Endothelial cell (in vitro differentiated cells): ENCODE measurements around the gene TUBG2. TPM values are rescaled to one million over a fixed set of nuclear protein-coding genes. Genes with fewer than 3 reads are reported as not detected.
"Not testable (repeated sequence)": the region's sequence is repeated elsewhere in the genome, so short reads cannot be mapped to it uniquely, and the experiment has no call there.

ENCODE experiments used
- DNase-seq: peaks from one replicate; pipeline ENCODE4 v3.0.0; 2021; ENCODE audit warnings: low spot score
- H3K27ac Mint-ChIP-seq: one replicate; pipeline ENCODE4 v1.8.0; 2021; ENCODE audit warnings: mixed read lengths, inconsistent platforms; ENCODE audit not compliant: unreplicated experiment
- H3K27me3 Mint-ChIP-seq: one replicate; pipeline ENCODE4 v1.8.0; 2021; ENCODE audit warnings: mild to moderate bottlenecking, moderate library complexity, mixed read lengths, inconsistent platforms; ENCODE audit not compliant: unreplicated experiment
- H3K36me3 Mint-ChIP-seq: one replicate; pipeline ENCODE4 v1.8.0; 2021; ENCODE audit warnings: mild to moderate bottlenecking, low read depth, mixed read lengths, inconsistent platforms; ENCODE audit not compliant: unreplicated experiment
- H3K4me1 Mint-ChIP-seq: one replicate; pipeline ENCODE4 v1.8.0; 2021; ENCODE audit warnings: mild to moderate bottlenecking, mixed read lengths, inconsistent platforms; ENCODE audit not compliant: unreplicated experiment
- H3K4me3 Mint-ChIP-seq: one replicate; pipeline ENCODE4 v1.8.0; 2021; ENCODE audit warnings: mild to moderate bottlenecking, mixed read lengths, inconsistent platforms; ENCODE audit not compliant: unreplicated experiment
- H3K9me3 Mint-ChIP-seq: one replicate; pipeline ENCODE4 v1.8.0; 2021; ENCODE audit warnings: mixed read lengths, inconsistent platforms; ENCODE audit not compliant: unreplicated experiment
- total RNA-seq: library from RNA; stranded (reverse); fragmentation: NEBNext Ultra II Directional; extraction: Animal tissue kit (Norgen Biotek cat#: 25700); gene quantifications from one replicate; pipeline ENCODE4 v1.2.1, GENCODE V29; 2021; ENCODE audit not compliant: unreplicated experiment
- TF ChIP-seq, protein P1 (sequence below): fragments of 200-600 bp; sonication (generic); IDR thresholded peaks from one replicate; pipeline ENCODE4 v1.5.0; 2021; ENCODE audit warnings: antibody characterized with exemption; ENCODE audit not compliant: unreplicated experiment

Gene TUBG2
- total RNA-seq, 1 donor from 2014 or later, result 19.7 TPM

DNA sequence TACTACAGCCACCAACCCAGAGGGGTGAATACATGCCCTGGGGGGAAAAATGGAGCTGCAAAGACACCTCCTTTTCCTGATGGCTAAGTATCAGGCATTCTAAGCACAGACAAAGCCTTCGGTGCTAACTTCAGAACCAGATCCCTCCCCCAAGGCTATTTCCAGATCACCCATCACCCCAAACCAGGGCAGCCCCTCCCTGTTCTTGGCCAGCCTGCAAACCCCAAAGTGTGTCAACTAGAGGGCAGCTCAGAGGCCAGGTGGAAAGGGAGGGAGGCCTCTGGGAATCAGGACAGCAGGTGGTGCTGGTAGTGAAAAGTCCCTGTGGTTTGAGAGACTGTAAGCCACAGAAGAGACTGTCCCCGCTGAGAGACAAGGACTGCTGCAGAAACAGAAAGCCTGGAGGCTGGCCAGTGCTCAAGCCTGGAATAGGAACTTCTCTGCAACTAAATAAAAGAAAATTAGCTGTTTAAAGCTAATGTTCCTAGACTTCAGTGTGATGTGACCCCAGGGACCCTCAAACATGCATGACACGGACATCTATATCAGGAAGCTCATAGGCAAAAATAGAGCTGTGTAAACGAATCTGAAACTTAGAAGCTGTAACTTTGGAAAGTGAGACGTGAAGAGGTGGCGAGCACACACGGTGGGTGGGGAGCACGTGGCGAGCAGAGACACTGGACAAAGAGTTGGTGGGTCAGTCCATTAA lies 40.5 kb upstream of the TUBG2 start:
- H3K4me1 Mint-ChIP-seq, result no peaks in the 10 kb centered on the region
- H3K27me3 Mint-ChIP-seq, result peaks cover 1% of the 10 kb centered on the region
- H3K4me3 Mint-ChIP-seq, result no peak overlapping the region
- TF ChIP-seq, protein P1, sequence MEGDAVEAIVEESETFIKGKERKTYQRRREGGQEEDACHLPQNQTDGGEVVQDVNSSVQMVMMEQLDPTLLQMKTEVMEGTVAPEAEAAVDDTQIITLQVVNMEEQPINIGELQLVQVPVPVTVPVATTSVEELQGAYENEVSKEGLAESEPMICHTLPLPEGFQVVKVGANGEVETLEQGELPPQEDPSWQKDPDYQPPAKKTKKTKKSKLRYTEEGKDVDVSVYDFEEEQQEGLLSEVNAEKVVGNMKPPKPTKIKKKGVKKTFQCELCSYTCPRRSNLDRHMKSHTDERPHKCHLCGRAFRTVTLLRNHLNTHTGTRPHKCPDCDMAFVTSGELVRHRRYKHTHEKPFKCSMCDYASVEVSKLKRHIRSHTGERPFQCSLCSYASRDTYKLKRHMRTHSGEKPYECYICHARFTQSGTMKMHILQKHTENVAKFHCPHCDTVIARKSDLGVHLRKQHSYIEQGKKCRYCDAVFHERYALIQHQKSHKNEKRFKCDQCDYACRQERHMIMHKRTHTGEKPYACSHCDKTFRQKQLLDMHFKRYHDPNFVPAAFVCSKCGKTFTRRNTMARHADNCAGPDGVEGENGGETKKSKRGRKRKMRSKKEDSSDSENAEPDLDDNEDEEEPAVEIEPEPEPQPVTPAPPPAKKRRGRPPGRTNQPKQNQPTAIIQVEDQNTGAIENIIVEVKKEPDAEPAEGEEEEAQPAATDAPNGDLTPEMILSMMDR, result no peak
- peaks cover 22% of the 10 kb centered on the region for H3K36me3 Mint-ChIP-seq
- H3K27ac Mint-ChIP-seq, result no peak overlapping the region
- peak; percentile 12 for DNase-seq
- H3K9me3 Mint-ChIP-seq, result no peaks in the 10 kb centered on the region

DNA sequence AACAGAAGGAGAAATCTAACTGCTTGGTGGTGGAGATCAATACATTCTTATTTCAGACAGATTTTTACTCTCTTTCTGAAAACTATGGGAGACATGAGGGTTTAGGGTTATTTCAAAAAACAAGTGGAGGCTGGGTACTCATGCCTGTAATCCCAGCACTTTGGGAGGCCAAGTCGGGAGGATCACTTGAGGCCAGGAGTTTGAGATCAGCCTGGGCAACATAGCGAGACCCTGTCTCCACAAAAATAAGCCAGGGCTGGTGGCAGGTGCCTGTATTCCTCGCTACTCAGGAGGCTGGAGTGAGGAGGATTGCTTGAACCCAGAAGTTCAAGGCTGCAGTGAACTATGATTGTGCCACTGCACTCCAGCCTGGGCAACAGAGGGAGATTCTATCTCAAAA lies 37.1 kb upstream of the TUBG2 start:
- H3K9me3 Mint-ChIP-seq, H3K4me1 Mint-ChIP-seq, H3K27ac Mint-ChIP-seq, DNase-seq, H3K4me3 Mint-ChIP-seq, H3K27me3 Mint-ChIP-seq, H3K36me3 Mint-ChIP-seq: not testable (repeated sequence)

GRCh38 chr17:42623271-42623670 lies 35.8 kb upstream of the TUBG2 start:
- no peak overlapping the region for H3K27ac Mint-ChIP-seq
- H3K36me3 Mint-ChIP-seq, result no peaks in the 10 kb centered on the region
- H3K27me3 Mint-ChIP-seq, result peaks cover 6% of the 10 kb centered on the region
- TF ChIP-seq, protein P1, result no peak
- H3K4me3 Mint-ChIP-seq, result no peak overlapping the region
- DNase-seq, result no peak
- no peaks in the 10 kb centered on the region for H3K9me3 Mint-ChIP-seq
- no peaks in the 10 kb centered on the region for H3K4me1 Mint-ChIP-seq

DNA sequence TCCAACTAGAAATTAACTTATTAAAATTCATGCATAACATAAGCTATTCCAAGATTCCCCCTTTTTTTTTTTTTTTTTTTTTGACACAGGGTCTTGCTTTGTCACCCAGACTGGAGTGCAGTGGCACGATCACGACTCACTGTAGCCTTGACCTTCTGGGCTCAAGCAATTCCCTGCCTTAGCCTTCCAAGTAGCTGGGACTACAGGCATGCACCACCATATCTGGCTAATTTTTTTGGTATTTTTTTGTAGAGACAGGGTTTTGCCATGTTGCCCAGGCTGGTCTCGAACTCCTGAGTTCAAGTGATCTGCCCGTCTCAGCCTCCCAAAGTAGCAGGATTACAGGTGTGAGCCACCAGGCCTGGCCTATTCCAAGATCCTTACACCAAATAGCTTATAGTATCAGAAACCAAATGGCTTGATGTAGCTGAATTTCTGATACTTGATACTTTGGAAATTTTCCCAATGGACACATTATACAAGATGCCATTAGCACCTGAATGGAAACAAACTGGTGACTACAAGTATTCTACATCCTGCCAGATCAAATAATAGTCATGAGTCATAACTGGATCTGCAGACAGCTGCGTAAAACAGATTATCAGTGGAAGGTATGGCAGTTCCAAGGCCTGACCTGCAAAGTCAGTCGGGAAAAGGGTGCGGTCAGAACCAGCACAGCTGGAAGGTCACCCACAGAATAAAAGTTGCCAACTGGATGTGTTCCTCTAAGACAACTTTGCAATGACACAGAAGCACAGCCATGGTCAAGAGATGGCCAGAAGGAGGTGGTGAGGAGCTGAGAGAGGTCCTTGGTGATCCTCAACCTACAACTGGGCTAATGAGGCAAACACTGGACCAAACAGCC lies 35.1 kb upstream of the TUBG2 start:
- Mint-ChIP-seq H3K27ac (no peak overlapping the region), H3K9me3 (no peaks in the 10 kb centered on the region), H3K4me1 (no peaks in the 10 kb centered on the region), H3K27me3 (peaks cover 6% of the 10 kb centered on the region), H3K36me3 (no peaks in the 10 kb centered on the region), H3K4me3 (no peak overlapping the region)
- TF ChIP-seq, protein P1, result no peak
- no peak for DNase-seq

DNA sequence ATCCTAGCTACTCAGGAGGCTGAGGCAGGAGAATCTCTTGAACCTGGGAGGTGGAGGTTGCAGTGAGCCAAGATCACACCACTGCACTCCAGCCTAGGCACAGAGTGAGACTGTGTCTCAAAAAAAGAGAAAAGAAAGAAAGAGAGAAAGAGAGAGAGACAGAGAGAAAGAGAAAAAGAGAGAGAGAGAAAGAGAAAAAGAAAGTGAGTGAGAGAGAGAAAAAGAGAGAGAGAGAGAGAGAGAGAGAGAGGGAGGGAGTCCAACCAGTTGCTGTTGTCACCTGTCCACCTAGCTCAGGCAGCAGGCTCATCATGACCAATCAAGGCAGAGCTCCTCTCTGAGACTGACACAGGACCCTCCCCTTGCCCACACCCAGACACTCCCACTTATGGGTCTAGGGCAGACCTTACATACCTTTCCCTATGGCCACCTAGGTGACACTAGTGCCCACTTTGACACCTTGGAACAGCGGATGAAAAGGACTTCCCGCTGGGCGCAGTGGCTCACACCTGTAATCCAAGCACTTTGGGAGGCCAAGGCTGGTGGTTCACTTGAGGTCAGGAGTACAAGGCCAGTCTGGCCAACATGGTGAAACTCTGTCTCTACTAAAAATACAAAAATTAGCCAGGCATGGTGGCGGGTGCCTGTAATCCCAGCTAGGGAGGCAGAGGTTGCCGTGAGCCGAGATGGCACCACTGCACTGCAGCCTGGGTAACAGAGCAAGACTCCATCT lies 31.9 kb upstream of the TUBG2 start:
- DNase-seq, H3K36me3 Mint-ChIP-seq, H3K27ac Mint-ChIP-seq, H3K9me3 Mint-ChIP-seq, H3K4me1 Mint-ChIP-seq, H3K27me3 Mint-ChIP-seq, H3K4me3 Mint-ChIP-seq: not testable (repeated sequence)
